CD14-positive monocyte (primary cell): ENCODE measurements around the gene C5orf15. TPM values are rescaled to one million over a fixed set of nuclear protein-coding genes. Genes with fewer than 3 reads are reported as not detected.
"Not testable (repeated sequence)": the region's sequence is repeated elsewhere in the genome, so short reads cannot be mapped to it uniquely, and the experiment has no call there.

Experiments
- DNase-seq, 3 donors: peaks; one replicate each; pipeline ENCODE4 v3.0.0-alpha.2; 2011 to 2022
- H2AFZ ChIP-seq: 2 replicates; pipeline ENCODE4 v1.6.0; 2012; ENCODE audit warnings: mild to moderate bottlenecking, low read depth, low read length, inconsistent platforms; ENCODE audit not compliant: insufficient read depth, poor library complexity, severe bottlenecking
- H3K27ac ChIP-seq, 2 donors: 1 replicate in 1 of 2; 2 replicates in 1 of 2; pipeline ENCODE4 v1.5.1; 2012 to 2013; ENCODE audit warnings: low read length in 2 of 2, control low read depth in 1 of 2, inconsistent platforms in 1 of 2, low read depth in 1 of 2, mild to moderate bottlenecking in 1 of 2
- H3K27me3 ChIP-seq, 2 donors: one replicate each; pipeline versions ENCODE4 v1.6.0 to v1.6.1; 2011 to 2013; ENCODE audit warnings: low read length in 2 of 2; ENCODE audit not compliant: control insufficient read depth in 2 of 2, insufficient read depth in 2 of 2
- H3K36me3 ChIP-seq, 2 donors: replicated peaks in 1 of 2; 1 replicate in 1 of 2; 2 replicates in 1 of 2; pipeline versions ENCODE4 v1.5.1 to v1.6.1; 2012 to 2013; ENCODE audit warnings: low read length in 2 of 2, control low read depth in 1 of 2, inconsistent platforms in 1 of 2, mild to moderate bottlenecking in 1 of 2; ENCODE audit not compliant: insufficient read depth in 2 of 2, control insufficient read depth in 1 of 2
- H3K4me1 ChIP-seq, 2 donors: 1 replicate in 1 of 2; 2 replicates in 1 of 2; pipeline versions ENCODE4 v1.5.1 to v1.6.1; 2012 to 2013; ENCODE audit warnings: low read length in 2 of 2, control low read depth in 1 of 2, inconsistent platforms in 1 of 2, mild to moderate bottlenecking in 1 of 2, moderate library complexity in 1 of 2; ENCODE audit not compliant: insufficient read depth in 2 of 2, control insufficient read depth in 1 of 2
- H3K4me2 ChIP-seq: replicated peaks from 2 replicates; pipeline ENCODE3; 2012; ENCODE audit warnings: low read length, moderate library complexity, mild to moderate bottlenecking; ENCODE audit not compliant: poor library complexity, severe bottlenecking; ENCODE audit errors: extremely low read depth
- H3K4me3 ChIP-seq, 3 experiments: fragments of 200-600 bp in 1 of 3; sonication (generic) in 1 of 3; replicated peaks in 1 of 3; 1 replicate in 2 of 3; 2 replicates in 1 of 3; pipeline ENCODE4 v1.5.1; 2011 to 2013; ENCODE audit warnings: low read length in 3 of 3, mild to moderate bottlenecking in 3 of 3, control low read depth in 2 of 3, low read depth in 2 of 3, inconsistent platforms in 1 of 3, moderate library complexity in 1 of 3
- H3K79me2 ChIP-seq: 2 replicates; pipeline ENCODE4 v1.6.0; 2012; ENCODE audit warnings: mild to moderate bottlenecking, control low read depth, inconsistent platforms, low read length, moderate library complexity; ENCODE audit not compliant: insufficient read depth
- H3K9ac ChIP-seq: 2 replicates; pipeline ENCODE4 v1.6.0; 2017; ENCODE audit warnings: low read length, mild to moderate bottlenecking; ENCODE audit not compliant: insufficient read depth, poor library complexity, severe bottlenecking
- H3K9me3 ChIP-seq, 2 donors: replicated peaks in 1 of 2; 1 replicate in 1 of 2; 2 replicates in 1 of 2; pipeline versions ENCODE4 v1.5.1 to v1.6.1; 2012 to 2013; ENCODE audit warnings: low read length in 2 of 2, control low read depth in 1 of 2; ENCODE audit not compliant: control insufficient read depth in 1 of 2, insufficient read depth in 1 of 2
- H4K20me1 ChIP-seq: 2 replicates; pipeline ENCODE4 v1.6.0; 2012; ENCODE audit warnings: mild to moderate bottlenecking, low read length, control low read depth, moderate library complexity; ENCODE audit not compliant: insufficient read depth
- H3K27ac Mint-ChIP-seq, 7 donors: one replicate each; pipeline ENCODE4 v1.8.0; 2020; ENCODE audit warnings: mild to moderate bottlenecking in 7 of 7, mixed read lengths in 7 of 7, moderate library complexity in 6 of 7, inconsistent platforms in 2 of 7
- H3K27me3 Mint-ChIP-seq, 3 donors: one replicate each; pipeline ENCODE4 v1.8.0; 2021 to 2022; ENCODE audit warnings: low read depth in 3 of 3, mild to moderate bottlenecking in 3 of 3, mixed read lengths in 3 of 3, moderate library complexity in 3 of 3, inconsistent platforms in 1 of 3
- H3K36me3 Mint-ChIP-seq, 2 donors: one replicate each; pipeline ENCODE4 v1.8.0; 2020; ENCODE audit warnings: mixed read lengths in 2 of 2, inconsistent platforms in 1 of 2, mild to moderate bottlenecking in 1 of 2
- H3K4me1 Mint-ChIP-seq: one replicate; pipeline ENCODE4 v1.8.0; 2020; ENCODE audit warnings: mild to moderate bottlenecking, mixed read lengths
- H3K4me3 Mint-ChIP-seq, 2 donors: one replicate each; pipeline ENCODE4 v1.8.0; 2020; ENCODE audit warnings: mild to moderate bottlenecking in 2 of 2, mixed read lengths in 2 of 2, moderate library complexity in 1 of 2
- H3K9me3 Mint-ChIP-seq, 7 donors: one replicate each; pipeline ENCODE4 v1.8.0; 2020 to 2022; ENCODE audit warnings: mixed read lengths in 7 of 7, mild to moderate bottlenecking in 6 of 7, moderate library complexity in 6 of 7, inconsistent platforms in 2 of 7
- WGBS: methylation state at CpG from one replicate; pipeline ENCODE4 v1.1.5; 2013; ENCODE audit warnings: missing lambda C conversion rate; ENCODE audit not compliant: insufficient coverage; 5-methylcytosine and 5-hydroxymethylcytosine counted together
- intact Hi-C, 2 donors: fragments of 100-400 bp; cut with micrococcal nuclease; formaldehyde crosslinking; loops; one replicate each; pipeline versions ENCODE4 v1.15.0 to v1.15.1; 2023
- polyA plus RNA-seq, 3 donors: library from polyadenylated mRNA; depleted of rRNA in 1 of 3; unstranded in 2 of 3; stranded (reverse) in 1 of 3; fragments of 300-500 nt in 2 of 3; fragments of >200 nt in 1 of 3; fragmentation: Illumina TruSeq in 2 of 3; gene quantifications; 1 replicate in 2 of 3; 2 replicates in 1 of 3; pipeline ENCODE4 v1.2.3, GENCODE V29; 2012 to 2021
- TF ChIP-seq, protein P1 (sequence below): fragments of 200-600 bp; IDR thresholded peaks from one replicate; pipeline ENCODE4 v1.8.0; 2022; ENCODE audit warnings: antibody characterized with exemption, mild to moderate bottlenecking

Gene C5orf15
- polyA plus RNA-seq, 3 donors, result 38.0 to 59.2 (median 46.9) TPM

DNA sequence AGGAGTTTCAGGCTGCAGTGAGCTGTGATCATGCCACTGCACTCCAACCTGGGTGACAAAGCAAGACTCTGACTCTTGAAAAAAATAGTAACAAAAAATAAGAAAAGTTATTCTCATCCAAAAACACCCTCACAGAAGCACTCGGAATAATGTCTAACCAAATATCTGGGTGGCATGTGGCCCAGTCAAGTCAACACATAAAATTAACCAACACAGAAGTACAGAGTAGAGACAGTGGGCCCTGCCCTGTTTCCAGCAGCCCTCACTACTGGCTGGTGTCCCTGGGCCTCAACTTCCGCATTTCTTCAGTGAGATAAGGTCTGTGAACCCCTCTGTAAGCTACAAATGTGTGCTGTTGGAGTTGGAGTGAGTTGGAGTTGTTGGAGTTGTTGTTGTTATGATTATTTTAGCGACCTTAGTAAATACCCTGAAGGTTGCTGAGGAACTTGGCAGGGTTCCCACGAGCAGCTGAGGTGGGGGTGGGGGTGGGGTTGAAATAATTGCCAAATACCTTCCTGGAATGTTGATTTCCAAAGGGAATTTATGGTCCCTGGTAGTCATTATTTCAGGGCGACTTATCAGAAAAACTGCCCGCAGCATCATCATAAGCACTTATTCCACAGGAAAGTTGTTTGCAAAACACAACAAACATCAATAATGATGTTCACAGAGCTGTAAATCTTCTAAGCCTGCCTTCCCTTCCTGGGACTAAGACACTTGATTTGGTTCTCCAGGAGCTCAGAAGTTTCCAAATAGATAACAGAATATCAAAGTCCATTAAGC, 30.2 kb downstream of the C5orf15 start:
- TF ChIP-seq, protein P1, sequence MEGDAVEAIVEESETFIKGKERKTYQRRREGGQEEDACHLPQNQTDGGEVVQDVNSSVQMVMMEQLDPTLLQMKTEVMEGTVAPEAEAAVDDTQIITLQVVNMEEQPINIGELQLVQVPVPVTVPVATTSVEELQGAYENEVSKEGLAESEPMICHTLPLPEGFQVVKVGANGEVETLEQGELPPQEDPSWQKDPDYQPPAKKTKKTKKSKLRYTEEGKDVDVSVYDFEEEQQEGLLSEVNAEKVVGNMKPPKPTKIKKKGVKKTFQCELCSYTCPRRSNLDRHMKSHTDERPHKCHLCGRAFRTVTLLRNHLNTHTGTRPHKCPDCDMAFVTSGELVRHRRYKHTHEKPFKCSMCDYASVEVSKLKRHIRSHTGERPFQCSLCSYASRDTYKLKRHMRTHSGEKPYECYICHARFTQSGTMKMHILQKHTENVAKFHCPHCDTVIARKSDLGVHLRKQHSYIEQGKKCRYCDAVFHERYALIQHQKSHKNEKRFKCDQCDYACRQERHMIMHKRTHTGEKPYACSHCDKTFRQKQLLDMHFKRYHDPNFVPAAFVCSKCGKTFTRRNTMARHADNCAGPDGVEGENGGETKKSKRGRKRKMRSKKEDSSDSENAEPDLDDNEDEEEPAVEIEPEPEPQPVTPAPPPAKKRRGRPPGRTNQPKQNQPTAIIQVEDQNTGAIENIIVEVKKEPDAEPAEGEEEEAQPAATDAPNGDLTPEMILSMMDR, result no peak
- Histone ChIP-seq H3K36me3 (no peaks in the 10 kb centered on the region), H3K4me2 (no peak overlapping the region), H2AFZ (no peak overlapping the region), H3K9me3 (peaks cover 0 to 11% of the 10 kb centered on the region in 2 donors), H3K4me1 (peaks cover 3 to 4% of the 10 kb centered on the region in 2 donors), H3K27ac (no peak overlapping the region), H3K79me2 (no peaks in the 10 kb centered on the region), H3K4me3 (no peak overlapping the region), H3K9ac (no peak overlapping the region), H3K27me3 (no peaks in the 10 kb centered on the region), H4K20me1 (no peaks in the 10 kb centered on the region)
- Mint-ChIP-seq H3K9me3 (peaks cover 6 to 15% (median 12%) of the 10 kb centered on the region in 7 donors), H3K27ac (peak overlapping the region in 1 of 7 donors; percentile 10), H3K4me3 (no peak overlapping the region), H3K36me3 (peaks cover 0 to 1% of the 10 kb centered on the region in 2 donors), H3K4me1 (peaks cover 4% of the 10 kb centered on the region), H3K27me3 (peaks cover 3 to 7% (median 5%) of the 10 kb centered on the region in 3 donors)
- 85% methylated on average over 6 of the region's 6 CpGs for WGBS
- intact Hi-C loops, result loop anchor here in 1 of 2 donors (10.0 kb wide), 1 partner anchor 383 kb away; no protein-coding TSS in a partner anchor
- DNase-seq, result no peak

DNA sequence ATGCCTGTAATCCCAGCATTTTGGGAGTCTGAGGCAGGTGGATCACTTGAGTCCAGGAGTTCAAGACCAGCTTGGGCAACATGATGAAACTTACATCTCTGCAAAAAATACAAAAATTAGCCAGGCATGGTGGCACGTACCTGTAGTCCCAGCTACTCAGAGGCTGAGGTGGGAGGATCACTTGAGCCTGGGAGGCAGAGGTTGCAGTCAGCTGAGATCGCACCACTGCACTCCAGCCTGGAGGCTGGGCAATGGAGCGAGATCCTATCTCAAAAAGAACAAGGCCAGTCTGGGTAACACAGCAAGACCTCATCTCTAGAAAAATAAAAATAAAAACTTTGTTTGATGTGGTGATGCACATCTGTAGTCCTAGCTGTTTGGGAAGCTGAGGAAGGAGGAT, 30.8 kb downstream of the C5orf15 start:
- not testable (repeated sequence) for H3K36me3 ChIP-seq, H3K27me3 Mint-ChIP-seq, H3K9ac ChIP-seq, H3K4me2 ChIP-seq, H3K4me3 Mint-ChIP-seq, H2AFZ ChIP-seq, H3K27ac ChIP-seq, H3K27me3 ChIP-seq, H3K27ac Mint-ChIP-seq, DNase-seq, H4K20me1 ChIP-seq, H3K36me3 Mint-ChIP-seq, H3K79me2 ChIP-seq, H3K4me3 ChIP-seq
- peaks cover 6 to 15% (median 12%) of the 10 kb centered on the region in 7 donors for H3K9me3 Mint-ChIP-seq
- H3K4me1 ChIP-seq, result peaks cover 9 to 10% of the 10 kb centered on the region in 2 donors
- 100% methylated on average over 1 of the region's 3 CpGs for WGBS
- H3K9me3 ChIP-seq, result peaks cover 0 to 11% of the 10 kb centered on the region in 2 donors
- H3K4me1 Mint-ChIP-seq, result peaks cover 10% of the 10 kb centered on the region
- intact Hi-C loops, result loop anchor here in 1 of 2 donors (10.0 kb wide), 1 partner anchor 383 kb away; no protein-coding TSS in a partner anchor
